Suprapubic skin (tissue), 4 donors: Measurements from ENCODE around the gene ABHD11. TPM values are rescaled to one million over a fixed set of nuclear protein-coding genes. Genes with fewer than 3 reads are reported as not detected.

Experiments used
- DNase-seq, 2 donors: peaks; one replicate each; pipeline ENCODE4 v3.0.0-alpha.2; 2019; ENCODE audit warnings: low spot score in 2 of 2
- H3K27ac ChIP-seq: fragments of 200-600 bp; sonication (generic); one replicate; pipeline ENCODE4 v1.5.1; 2019
- H3K27me3 ChIP-seq: fragments of 200-600 bp; sonication (generic); one replicate; pipeline ENCODE4 v1.5.1; 2019
- H3K36me3 ChIP-seq: fragments of 200-600 bp; sonication (generic); one replicate; pipeline ENCODE4 v1.5.1; 2019
- H3K4me1 ChIP-seq: fragments of 200-600 bp; sonication (generic); one replicate; pipeline ENCODE4 v1.5.1; 2019
- H3K4me3 ChIP-seq: fragments of 200-600 bp; sonication (generic); one replicate; pipeline ENCODE4 v1.5.1; 2019; ENCODE audit warnings: mild to moderate bottlenecking
- H3K9me3 ChIP-seq: fragments of 200-600 bp; sonication (generic); one replicate; pipeline ENCODE4 v1.5.1; 2019
- CTCF ChIP-seq, 2 donors: fragments of 200-600 bp in 1 of 2; fragments of 450-650 bp in 1 of 2; sonication (generic) in 1 of 2; IDR thresholded peaks; one replicate each; pipeline ENCODE4 v1.5.1; 2016 to 2019; ENCODE audit warnings: antibody characterized with exemption in 2 of 2, mild to moderate bottlenecking in 1 of 2, moderate library complexity in 1 of 2
- EP300 ChIP-seq: sonication (generic); formaldehyde crosslinking; IDR thresholded peaks from one replicate; pipeline ENCODE4 v1.6.1; 2017; ENCODE audit warnings: antibody characterized with exemption
- POLR2A ChIP-seq, 2 donors: fragments of 450-650 bp; IDR thresholded peaks; one replicate each; pipeline ENCODE4 v1.6.1; 2017; ENCODE audit warnings: antibody characterized with exemption in 2 of 2, mild to moderate bottlenecking in 2 of 2, moderate library complexity in 2 of 2
- POLR2AphosphoS5 ChIP-seq, 3 donors: sonication (generic); formaldehyde crosslinking; IDR thresholded peaks; one replicate each; pipeline ENCODE4 v1.6.1; 2017; ENCODE audit warnings: antibody characterized with exemption in 3 of 3
- WGBS: methylation state at CpG from one replicate; pipeline ENCODE4 v1.1.5; 2018; 5-methylcytosine and 5-hydroxymethylcytosine counted together
- total RNA-seq, 4 donors: library from RNA; depleted of rRNA; stranded (reverse); fragments of >200 nt; gene quantifications; one replicate each; pipeline ENCODE4 v1.1.0, GENCODE V29; 2016

ABHD11 gene
- total RNA-seq, 4 donors from 2014 or later, result 15.2 to 39.4 (median 23.7) TPM

DNA sequence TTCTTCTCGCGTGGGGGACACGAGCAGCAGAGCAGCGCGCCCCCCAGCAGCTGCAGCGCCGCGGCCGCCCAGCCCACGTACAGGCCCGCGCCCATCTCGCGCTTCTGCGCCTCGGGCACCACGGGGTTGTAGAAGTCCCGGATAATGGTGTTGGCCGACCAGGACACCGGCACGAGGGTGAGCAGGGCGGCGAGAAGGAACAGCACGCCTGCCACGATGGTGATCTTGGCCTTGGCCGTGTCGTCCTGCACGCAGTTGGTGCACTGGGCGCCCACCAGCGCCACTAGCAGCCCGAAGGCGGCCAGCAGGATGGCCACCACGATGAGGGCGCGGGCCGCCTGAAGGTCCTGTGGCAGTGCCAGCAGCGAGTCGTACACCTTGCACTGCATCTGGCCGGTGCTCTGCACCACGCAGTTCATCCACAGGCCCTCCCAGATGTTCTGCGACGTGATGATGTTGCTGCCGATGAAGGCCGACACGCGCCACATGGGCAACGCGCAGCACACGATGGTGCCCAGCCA lies 30.9 kb upstream of the ABHD11 start:
- Histone ChIP-seq H3K27me3 (peaks cover 53% of the 10 kb centered on the region), H3K4me3 (peak overlapping the region; percentile 43), H3K9me3 (no peaks in the 10 kb centered on the region), H3K4me1 (peaks cover 21% of the 10 kb centered on the region), H3K27ac (peak overlapping the region; percentile 32), H3K36me3 (no peaks in the 10 kb centered on the region)
- no peak for DNase-seq
- TF ChIP-seq CTCF (IDR thresholded peaks at IDR 0.05) (no peak), POLR2A (IDR thresholded peaks at IDR 0.05) (no peak), POLR2AphosphoS5 (IDR thresholded peaks at IDR 0.05) (no peak), EP300 (no peak)
- no CpG with 5 or more reads among the region's 49 CpGs for whole genome bisulfite sequencing

- peak overlapping the region; percentile 43 for H3K4me3 ChIP-seq
- no peaks in the 10 kb centered on the region for H3K36me3 ChIP-seq
- peak overlapping the region; percentile 19 for H3K27ac ChIP-seq
- peaks cover 53% of the 10 kb centered on the region for H3K27me3 ChIP-seq
- 31% methylated on average over 23 of the region's 53 CpGs for WGBS
- no peaks in the 10 kb centered on the region for H3K9me3 ChIP-seq
- TF ChIP-seq CTCF (IDR thresholded peaks at IDR 0.05) (no peak), POLR2AphosphoS5 (IDR thresholded peaks at IDR 0.05) (no peak), POLR2A (IDR thresholded peaks at IDR 0.05) (no peak), EP300 (no peak)
- DNase-seq, result no peak
- peaks cover 21% of the 10 kb centered on the region for H3K4me1 ChIP-seq
These were observed 30.3 kb upstream of the ABHD11 start for GRCh38 chr7:73768641-73769480.

- no peak overlapping the region for H3K4me3 ChIP-seq
- TF ChIP-seq EP300 (no peak), CTCF (IDR thresholded peaks at IDR 0.05) (no peak), POLR2AphosphoS5 (IDR thresholded peaks at IDR 0.05) (no peak), POLR2A (IDR thresholded peaks at IDR 0.05) (no peak)
- H3K27me3 ChIP-seq, result peaks cover 47% of the 10 kb centered on the region
- 77% methylated on average over 17 of the region's 17 CpGs for WGBS
- H3K36me3 ChIP-seq, result no peaks in the 10 kb centered on the region
- H3K27ac ChIP-seq, result no peak overlapping the region
- no peak for DNase-seq
- H3K4me1 ChIP-seq, result peaks cover 21% of the 10 kb centered on the region
- H3K9me3 ChIP-seq, result no peaks in the 10 kb centered on the region
These were observed 28.1 kb upstream of the ABHD11 start for GRCh38 chr7:73766556-73767229.

DNA sequence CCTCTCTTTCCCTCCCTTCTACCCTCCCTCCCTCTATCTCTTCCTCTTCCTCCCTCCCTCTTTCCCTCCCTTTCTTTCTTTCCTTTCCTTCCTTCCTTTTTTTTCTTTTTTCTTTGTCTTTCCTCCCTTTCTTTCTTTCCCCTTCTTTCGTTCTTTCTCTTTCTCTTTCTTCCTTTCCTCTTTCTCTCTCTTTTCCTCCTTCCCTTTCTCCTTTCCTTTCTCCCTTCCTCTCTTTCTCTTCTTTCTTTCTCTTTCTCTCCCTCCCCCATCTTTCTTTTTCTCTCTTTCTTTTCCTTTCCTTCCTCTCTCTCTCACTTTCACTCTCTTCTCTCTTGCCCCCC lies 24.0 kb upstream of the ABHD11 start:
- Histone ChIP-seq H3K36me3 (no peaks in the 10 kb centered on the region), H3K9me3 (no peaks in the 10 kb centered on the region), H3K27ac (no peak overlapping the region), H3K4me3 (no peak overlapping the region), H3K27me3 (peaks cover 6% of the 10 kb centered on the region), H3K4me1 (no peaks in the 10 kb centered on the region)
- DNase-seq, result no peak
- 76% methylated on average over 1 of the region's 1 CpG for WGBS
- TF ChIP-seq POLR2AphosphoS5 (IDR thresholded peaks at IDR 0.05), result no peak
- TF ChIP-seq POLR2A (IDR thresholded peaks at IDR 0.05), result no peak
- TF ChIP-seq EP300, result no peak
- TF ChIP-seq CTCF (IDR thresholded peaks at IDR 0.05), result no peak
